T-cell (primary cell): ENCODE results near the gene TRUB2. TPM values are rescaled to one million over a fixed set of nuclear protein-coding genes. Genes with fewer than 3 reads are reported as not detected.

Source experiments
- ATAC-seq, 4 experiments: fragments of 200-7000 bp in 3 of 4; fragments of 150-1000 bp in 1 of 4; cut with Tn5 transposase; replicated peaks in 1 of 4; 1 replicate in 3 of 4; 2 replicates in 1 of 4; pipeline ENCODE4 v1.10.0; 2021; ENCODE audit warnings: moderate library complexity in 3 of 4, mild to moderate bottlenecking in 2 of 4, moderate number of reproducible peaks in 1 of 4
- CTCF ChIA-PET, 2 donors: fragments of 300-600 bp; sonication (Branson Sonifier 250); formaldehyde crosslinking; loops; one replicate each; lab custom pipeline; 2022; ENCODE audit warnings: antibody characterized with exemption in 2 of 2; lab: Charles Lee
- POLR2A ChIA-PET, 2 donors: fragments of 300-600 bp; sonication (Branson Sonifier 250); formaldehyde crosslinking; loops; one replicate each; lab custom pipeline; 2022; ENCODE audit warnings: antibody characterized with exemption in 2 of 2; lab: Charles Lee
- DNase-seq, 35 experiments: peaks; one replicate each; pipeline versions ENCODE4 v3.0.0 to v3.0.0-alpha.2; 2013 to 2023
- H3K27ac ChIP-seq: one replicate; pipeline ENCODE4 v1.5.1; 2013; ENCODE audit warnings: low read length
- H3K27me3 ChIP-seq, 2 experiments: replicated peaks in 1 of 2; 1 replicate in 1 of 2; 2 replicates in 1 of 2; pipeline versions ENCODE4 v1.6.1 to v1.7.0; 2013; ENCODE audit warnings: low read length in 1 of 2, mixed read lengths in 1 of 2; ENCODE audit not compliant: control insufficient read depth in 2 of 2, insufficient read depth in 2 of 2; ENCODE audit errors: extremely low read depth in 1 of 2
- H3K36me3 ChIP-seq, 2 donors: 1 replicate in 1 of 2; 2 replicates in 1 of 2; pipeline versions ENCODE4 v1.6.1 to v1.7.0; 2013; ENCODE audit warnings: low read length in 1 of 2; ENCODE audit not compliant: control insufficient read depth in 2 of 2, insufficient read depth in 1 of 2; ENCODE audit errors: extremely low read depth in 1 of 2
- H3K4me1 ChIP-seq, 2 experiments: 1 replicate in 1 of 2; 2 replicates in 1 of 2; pipeline versions ENCODE4 v1.6.1 to v1.7.0; 2013; ENCODE audit warnings: low read length in 2 of 2, mixed read lengths in 1 of 2; ENCODE audit not compliant: insufficient read depth in 2 of 2, control insufficient read depth in 1 of 2; ENCODE audit errors: extremely low read depth in 1 of 2
- H3K4me3 ChIP-seq, 2 donors: 1 replicate in 1 of 2; 2 replicates in 1 of 2; pipeline versions ENCODE4 v1.5.1 to v1.7.0; 2013; ENCODE audit warnings: mild to moderate bottlenecking in 2 of 2, low read length in 1 of 2, moderate library complexity in 1 of 2; ENCODE audit not compliant: control insufficient read depth in 1 of 2; ENCODE audit errors: extremely low read depth in 1 of 2
- H3K9me3 ChIP-seq: 2 replicates; pipeline ENCODE4 v1.7.0; 2013
- H3K27ac Mint-ChIP-seq, 2 donors: one replicate each; pipeline ENCODE4 v1.8.0; 2020 to 2021; ENCODE audit warnings: mild to moderate bottlenecking in 2 of 2, mixed read lengths in 2 of 2
- H3K27me3 Mint-ChIP-seq, 2 donors: one replicate each; pipeline ENCODE4 v1.8.0; 2021 to 2022; ENCODE audit warnings: mixed read lengths in 2 of 2
- H3K36me3 Mint-ChIP-seq: one replicate; pipeline ENCODE4 v1.8.0; 2021; ENCODE audit warnings: mixed read lengths
- H3K4me1 Mint-ChIP-seq, 3 donors: one replicate each; pipeline ENCODE4 v1.8.0; 2020 to 2022; ENCODE audit warnings: mixed read lengths in 3 of 3, mild to moderate bottlenecking in 1 of 3
- H3K4me3 Mint-ChIP-seq, 3 donors: one replicate each; pipeline ENCODE4 v1.8.0; 2020 to 2022; ENCODE audit warnings: mild to moderate bottlenecking in 3 of 3, mixed read lengths in 3 of 3, moderate library complexity in 3 of 3
- H3K9me3 Mint-ChIP-seq, 3 donors: one replicate each; pipeline ENCODE4 v1.8.0; 2020 to 2022; ENCODE audit warnings: mixed read lengths in 3 of 3
- WGBS: methylation state at CpG from one replicate; pipeline ENCODE4 v1.1.5; 2013; ENCODE audit warnings: missing lambda C conversion rate; ENCODE audit not compliant: insufficient coverage; 5-methylcytosine and 5-hydroxymethylcytosine counted together
- total RNA-seq, 35 experiments: library from RNA in 6 of 35; stranded (reverse) in 6 of 35; fragments of 120-200 nt in 1 of 35; gene quantifications; one replicate each; pipeline versions ENCODE4 v1.2.1 to v1.2.4 and lab custom pipeline; 2013 to 2026

The TRUB2 gene
- total RNA-seq, 5 donors from 2014 or later (not counting 1 experiment from before 2014, with no cell fraction given): 12.4 to 22.9 (median 21.9) TPM

DNA sequence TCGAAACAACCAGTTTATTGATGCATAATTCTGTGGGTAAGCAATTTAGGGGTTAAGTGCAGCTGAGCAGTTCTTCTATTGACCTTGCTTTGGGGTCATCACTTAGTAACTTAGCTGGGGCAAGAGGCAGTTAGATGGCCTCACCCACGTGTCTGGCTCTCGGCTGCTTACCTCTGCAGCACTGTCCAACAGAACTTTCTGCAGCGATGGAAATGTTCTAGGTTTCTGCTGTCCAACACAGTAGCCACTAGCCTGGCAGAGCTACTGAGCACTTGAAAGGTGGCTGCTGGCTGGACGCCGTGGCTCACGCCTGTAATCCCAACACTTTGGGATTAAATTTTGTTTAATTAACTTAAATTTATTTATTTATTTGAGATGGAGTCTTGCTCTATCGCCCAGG lies 35.8 kb upstream of the TRUB2 start:
- ChIA-PET CTCF (no interaction called here), POLR2A (no interaction called here)
- peaks cover 16 to 20% of the 10 kb centered on the region in 2 donors for H3K36me3 ChIP-seq
- H3K27ac ChIP-seq: no peak overlapping the region
- peaks cover 8 to 9% (median 9%) of the 10 kb centered on the region in 3 donors for H3K4me1 Mint-ChIP-seq
- H3K4me3 Mint-ChIP-seq: no peak overlapping the region
- H3K9me3 Mint-ChIP-seq: no peaks in the 10 kb centered on the region
- H3K4me3 ChIP-seq: no peak overlapping the region
- H3K27ac Mint-ChIP-seq: no peak overlapping the region
- H3K4me1 ChIP-seq: peaks cover 0 to 12% of the 10 kb centered on the region in 2 experiments
- H3K9me3 ChIP-seq: no peaks in the 10 kb centered on the region
- no peak for ATAC-seq
- no peaks in the 10 kb centered on the region for H3K27me3 ChIP-seq
- 95% methylated on average over 5 of the region's 8 CpGs for WGBS
- DNase-seq: no peak
- H3K27me3 Mint-ChIP-seq: no peaks in the 10 kb centered on the region
- H3K36me3 Mint-ChIP-seq: peaks cover 11% of the 10 kb centered on the region

- H3K27ac Mint-ChIP-seq: no peak overlapping the region
- H3K4me1 Mint-ChIP-seq: no peaks in the 10 kb centered on the region
- H3K36me3 Mint-ChIP-seq: peaks cover 11% of the 10 kb centered on the region
- Histone ChIP-seq H3K36me3 (peaks cover 25% of the 10 kb centered on the region in 2 donors), H3K27me3 (no peaks in the 10 kb centered on the region), H3K4me3 (no peak overlapping the region), H3K9me3 (no peaks in the 10 kb centered on the region), H3K27ac (no peak overlapping the region), H3K4me1 (no peaks in the 10 kb centered on the region)
- POLR2A ChIA-PET: no interaction called here
- DNase-seq (no peak), ATAC-seq (no peak)
- CTCF ChIA-PET: no interaction called here
- H3K4me3 Mint-ChIP-seq: no peak overlapping the region
- H3K9me3 Mint-ChIP-seq: no peaks in the 10 kb centered on the region
- WGBS: 99% methylated on average over 13 of the region's 19 CpGs
- no peaks in the 10 kb centered on the region for H3K27me3 Mint-ChIP-seq
Observed at GRCh38 chr9:128355451-128355850, 33.2 kb upstream of the TRUB2 start.

- H3K27ac Mint-ChIP-seq: no peak overlapping the region
- H3K36me3 Mint-ChIP-seq: peaks cover 16% of the 10 kb centered on the region
- 93% methylated on average over 5 of the region's 6 CpGs for WGBS
- no peaks in the 10 kb centered on the region for H3K4me1 Mint-ChIP-seq
- Histone ChIP-seq H3K4me1 (no peaks in the 10 kb centered on the region), H3K36me3 (peaks cover 14 to 61% of the 10 kb centered on the region in 2 donors), H3K4me3 (no peak overlapping the region), H3K9me3 (no peaks in the 10 kb centered on the region), H3K27ac (no peak overlapping the region), H3K27me3 (no peaks in the 10 kb centered on the region)
- no peaks in the 10 kb centered on the region for H3K27me3 Mint-ChIP-seq
- no peak for DNase-seq
- CTCF ChIA-PET: no interaction called here
- H3K9me3 Mint-ChIP-seq: no peaks in the 10 kb centered on the region
- ATAC-seq: no peak
- H3K4me3 Mint-ChIP-seq: no peak overlapping the region
- POLR2A ChIA-PET: interaction anchor here in 1 of 2 donors (0.5 kb wide), 1 partner anchor 208 kb away, joined by 3 read pairs; no protein-coding TSS in a partner anchor
Observed at GRCh38 chr9:128349772-128350171, 27.5 kb upstream of the TRUB2 start.

- Mint-ChIP-seq H3K27me3 (no peaks in the 10 kb centered on the region), H3K4me1 (no peaks in the 10 kb centered on the region), H3K9me3 (no peaks in the 10 kb centered on the region), H3K27ac (no peak overlapping the region), H3K36me3 (peaks cover 15% of the 10 kb centered on the region), H3K4me3 (no peak overlapping the region)
- WGBS: no CpG with 5 or more reads among the region's 2 CpGs
- no peaks in the 10 kb centered on the region for H3K4me1 ChIP-seq
- peaks cover 20 to 67% of the 10 kb centered on the region in 2 donors for H3K36me3 ChIP-seq
- no peak for ATAC-seq
- DNase-seq: no peak
- ChIA-PET POLR2A (interaction anchor here in 1 of 2 donors (0.5 kb wide), 1 partner anchor 209 kb away, joined by 3 read pairs; no protein-coding TSS in a partner anchor), CTCF (no interaction called here)
- H3K4me3 ChIP-seq: no peak overlapping the region
- no peak overlapping the region for H3K27ac ChIP-seq
- H3K9me3 ChIP-seq: no peaks in the 10 kb centered on the region
- H3K27me3 ChIP-seq: no peaks in the 10 kb centered on the region
Observed at GRCh38 chr9:128349125-128349524, 26.9 kb upstream of the TRUB2 start.

DNA sequence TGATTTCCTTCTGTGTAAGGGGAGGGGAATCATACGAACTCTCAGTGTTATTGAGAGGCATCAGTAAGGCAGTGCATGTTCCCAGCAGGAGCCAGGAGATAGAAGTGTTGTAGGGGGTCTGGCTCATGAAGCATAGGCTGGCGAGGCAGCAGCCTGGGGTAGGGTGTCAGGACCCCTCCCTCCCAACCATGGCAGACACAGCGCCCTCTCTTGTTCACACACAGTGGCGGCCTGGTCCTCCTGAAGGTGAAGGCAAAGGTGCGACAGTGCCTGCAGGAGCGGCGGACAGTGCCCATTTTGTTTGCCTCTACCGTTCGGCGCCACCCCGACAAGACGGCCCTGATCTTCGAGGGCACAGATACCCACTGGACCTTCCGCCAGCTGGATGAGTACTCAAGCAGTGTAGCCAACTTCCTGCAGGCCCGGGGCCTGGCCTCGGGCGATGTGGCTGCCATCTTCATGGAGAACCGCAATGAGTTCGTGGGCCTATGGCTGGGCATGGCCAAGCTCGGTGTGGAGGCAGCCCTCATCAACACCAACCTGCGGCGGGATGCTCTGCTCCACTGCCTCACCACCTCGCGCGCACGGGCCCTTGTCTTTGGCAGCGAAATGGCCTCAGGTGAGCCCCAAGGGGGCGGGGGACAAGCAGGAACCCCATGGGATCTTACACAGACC lies 22.8 kb upstream of the TRUB2 start:
- H3K36me3 Mint-ChIP-seq: peaks cover 15% of the 10 kb centered on the region
- H3K27me3 ChIP-seq: no peaks in the 10 kb centered on the region
- WGBS: 93% methylated on average over 18 of the region's 28 CpGs
- ATAC-seq: no peak
- peaks cover 18 to 66% of the 10 kb centered on the region in 2 donors for H3K36me3 ChIP-seq
- H3K27me3 Mint-ChIP-seq: no peaks in the 10 kb centered on the region
- no peak overlapping the region for H3K4me3 ChIP-seq
- no peak overlapping the region for H3K27ac ChIP-seq
- H3K4me1 Mint-ChIP-seq: peaks cover 5 to 8% (median 8%) of the 10 kb centered on the region in 3 donors
- CTCF ChIA-PET: no interaction called here
- no peaks in the 10 kb centered on the region for H3K9me3 Mint-ChIP-seq
- H3K9me3 ChIP-seq: no peaks in the 10 kb centered on the region
- POLR2A ChIA-PET: no interaction called here
- H3K27ac Mint-ChIP-seq: no peak overlapping the region
- peaks cover 5 to 13% of the 10 kb centered on the region in 2 experiments for H3K4me1 ChIP-seq
- no peak overlapping the region for H3K4me3 Mint-ChIP-seq
- DNase-seq: no peak

- CTCF ChIA-PET: interaction anchor here in 1 of 2 donors (0.6 kb wide), 1 partner anchor 109 kb away, joined by 5 read pairs; no protein-coding TSS in a partner anchor
- DNase-seq (no peak), ATAC-seq (no peak)
- peaks cover 18 to 58% of the 10 kb centered on the region in 2 donors for H3K36me3 ChIP-seq
- POLR2A ChIA-PET: interaction anchor here in 1 of 2 donors (0.5 kb wide), 1 partner anchor 49 kb away, joined by 9 read pairs; no protein-coding TSS in a partner anchor
- no peaks in the 10 kb centered on the region for H3K27me3 ChIP-seq
- peaks cover 8 to 9% (median 8%) of the 10 kb centered on the region in 3 donors for H3K4me1 Mint-ChIP-seq
- H3K27ac ChIP-seq: no peak overlapping the region
- no peaks in the 10 kb centered on the region for H3K27me3 Mint-ChIP-seq
- no peaks in the 10 kb centered on the region for H3K9me3 ChIP-seq
- H3K9me3 Mint-ChIP-seq: no peaks in the 10 kb centered on the region
- H3K4me3 Mint-ChIP-seq: no peak overlapping the region
- peaks cover 9% of the 10 kb centered on the region for H3K36me3 Mint-ChIP-seq
- no peak overlapping the region for H3K27ac Mint-ChIP-seq
- 97% methylated on average over 3 of the region's 4 CpGs for WGBS
- no peak overlapping the region for H3K4me3 ChIP-seq
- H3K4me1 ChIP-seq: peaks cover 7 to 19% of the 10 kb centered on the region in 2 experiments
Observed at GRCh38 chr9:128343855-128344254, 21.6 kb upstream of the TRUB2 start.
